AG04449 (cell line): ENCODE results near the gene CLCNKB.
"Not testable (repeated sequence)": the region's sequence is repeated elsewhere in the genome, so short reads cannot be mapped to it uniquely, and the experiment has no call there.

Experiments used
- CTCF ChIA-PET: fragments of 350-600 bp; formaldehyde crosslinking; extraction: SDS; loops from one replicate; lab custom pipeline; 2021; ENCODE audit warnings: antibody characterized with exemption; lab: Yijun Ruan, JAX
- POLR2A ChIA-PET: fragments of 400-600, 350-600 bp; formaldehyde crosslinking; extraction: SDS; loops from one replicate; lab custom pipeline; 2020; ENCODE audit warnings: antibody characterized with exemption, inconsistent platforms; lab: Yijun Ruan, JAX
- DNase-seq: peaks from one replicate; pipeline ENCODE4 v3.0.0-alpha.2; 2010; ENCODE audit warnings: low read depth, low spot score
- H3K4me3 ChIP-seq: 2 replicates; pipeline ENCODE4 v1.5.1; 2011; ENCODE audit warnings: low read depth, mild to moderate bottlenecking, control low read depth, low read length
- TF ChIP-seq, protein P1 (sequence below): IDR thresholded peaks from one replicate; pipeline ENCODE4 v1.5.1; 2011; ENCODE audit warnings: mild to moderate bottlenecking, moderate library complexity, low read length, control low read depth, inconsistent platforms; ENCODE audit not compliant: insufficient read depth; ENCODE audit errors: missing control alignments

Gene CLCNKB

DNA sequence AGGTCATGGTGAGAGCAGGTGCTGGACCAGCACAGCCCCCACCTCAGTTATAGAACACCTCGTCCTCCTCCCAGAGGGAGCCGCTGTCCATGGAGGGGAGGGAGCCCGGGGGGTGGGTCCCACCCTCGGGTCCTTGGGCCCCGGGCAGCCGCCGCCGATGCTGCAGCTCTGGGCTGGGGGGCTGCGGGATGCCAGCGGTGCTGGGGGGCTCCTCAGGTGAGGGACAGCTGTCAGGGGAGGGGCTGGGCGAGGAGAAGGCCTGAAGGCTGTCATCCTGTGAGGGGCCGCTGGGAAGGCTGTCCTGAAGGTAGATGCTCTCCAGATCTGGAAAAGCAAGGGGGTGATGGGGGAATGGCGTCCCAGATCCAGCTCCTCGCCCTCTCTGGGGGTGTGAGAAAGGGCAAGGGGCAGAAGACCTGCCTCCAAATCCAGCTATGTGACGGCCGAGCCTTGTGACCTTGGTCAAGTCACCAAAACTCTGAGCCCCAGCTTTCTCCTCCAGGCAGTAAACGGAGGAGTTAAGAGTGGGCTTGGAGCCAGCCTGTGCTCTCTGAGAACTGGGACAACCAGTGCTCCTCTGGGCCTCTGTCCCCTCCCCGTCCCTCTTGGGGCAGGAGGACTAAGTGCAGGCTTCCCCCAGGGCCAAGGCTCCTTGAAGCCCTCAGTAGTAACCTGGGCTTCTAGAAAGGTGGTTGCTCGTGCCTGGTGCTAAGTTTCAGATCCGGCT is 15.0 kb downstream of the CLCNKB start:
- H3K4me3 ChIP-seq, POLR2A ChIA-PET, DNase-seq: not testable (repeated sequence)
- CTCF ChIA-PET: interaction anchor here (0.7 kb wide), 1 partner anchor 9 kb away, joined by 3 read pairs; no protein-coding TSS in a partner anchor

DNA sequence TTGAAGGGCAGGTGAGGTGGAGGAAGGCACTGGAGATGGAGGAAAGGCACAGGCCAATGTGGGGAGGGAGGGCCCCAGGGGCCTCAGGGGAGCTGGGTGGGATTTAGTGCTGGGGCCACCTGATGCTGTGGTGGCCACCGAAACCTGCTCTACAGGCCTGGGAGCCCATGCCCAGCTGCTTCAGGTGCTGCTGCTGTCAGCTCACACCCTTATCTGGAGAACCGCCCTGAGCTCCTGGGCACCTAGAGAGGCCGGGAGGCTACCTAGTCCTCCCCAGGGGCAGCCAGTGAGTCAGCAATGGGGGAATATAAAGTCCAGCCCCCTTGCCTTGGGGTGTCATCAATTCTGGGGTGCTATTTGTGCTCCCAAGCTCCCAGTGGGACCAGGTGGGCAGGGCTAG is 17.7 kb downstream of the CLCNKB start:
- CTCF ChIA-PET: interaction anchor here (1.3 to 2.3 kb wide), 4 partner anchors 10 to 52 kb away, joined by 3 to 10 read pairs (median 8); partner anchors contain the start of gene FAM131C
- TF ChIP-seq, protein P1, sequence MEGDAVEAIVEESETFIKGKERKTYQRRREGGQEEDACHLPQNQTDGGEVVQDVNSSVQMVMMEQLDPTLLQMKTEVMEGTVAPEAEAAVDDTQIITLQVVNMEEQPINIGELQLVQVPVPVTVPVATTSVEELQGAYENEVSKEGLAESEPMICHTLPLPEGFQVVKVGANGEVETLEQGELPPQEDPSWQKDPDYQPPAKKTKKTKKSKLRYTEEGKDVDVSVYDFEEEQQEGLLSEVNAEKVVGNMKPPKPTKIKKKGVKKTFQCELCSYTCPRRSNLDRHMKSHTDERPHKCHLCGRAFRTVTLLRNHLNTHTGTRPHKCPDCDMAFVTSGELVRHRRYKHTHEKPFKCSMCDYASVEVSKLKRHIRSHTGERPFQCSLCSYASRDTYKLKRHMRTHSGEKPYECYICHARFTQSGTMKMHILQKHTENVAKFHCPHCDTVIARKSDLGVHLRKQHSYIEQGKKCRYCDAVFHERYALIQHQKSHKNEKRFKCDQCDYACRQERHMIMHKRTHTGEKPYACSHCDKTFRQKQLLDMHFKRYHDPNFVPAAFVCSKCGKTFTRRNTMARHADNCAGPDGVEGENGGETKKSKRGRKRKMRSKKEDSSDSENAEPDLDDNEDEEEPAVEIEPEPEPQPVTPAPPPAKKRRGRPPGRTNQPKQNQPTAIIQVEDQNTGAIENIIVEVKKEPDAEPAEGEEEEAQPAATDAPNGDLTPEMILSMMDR: no peak
- POLR2A ChIA-PET: no interaction called here

DNA sequence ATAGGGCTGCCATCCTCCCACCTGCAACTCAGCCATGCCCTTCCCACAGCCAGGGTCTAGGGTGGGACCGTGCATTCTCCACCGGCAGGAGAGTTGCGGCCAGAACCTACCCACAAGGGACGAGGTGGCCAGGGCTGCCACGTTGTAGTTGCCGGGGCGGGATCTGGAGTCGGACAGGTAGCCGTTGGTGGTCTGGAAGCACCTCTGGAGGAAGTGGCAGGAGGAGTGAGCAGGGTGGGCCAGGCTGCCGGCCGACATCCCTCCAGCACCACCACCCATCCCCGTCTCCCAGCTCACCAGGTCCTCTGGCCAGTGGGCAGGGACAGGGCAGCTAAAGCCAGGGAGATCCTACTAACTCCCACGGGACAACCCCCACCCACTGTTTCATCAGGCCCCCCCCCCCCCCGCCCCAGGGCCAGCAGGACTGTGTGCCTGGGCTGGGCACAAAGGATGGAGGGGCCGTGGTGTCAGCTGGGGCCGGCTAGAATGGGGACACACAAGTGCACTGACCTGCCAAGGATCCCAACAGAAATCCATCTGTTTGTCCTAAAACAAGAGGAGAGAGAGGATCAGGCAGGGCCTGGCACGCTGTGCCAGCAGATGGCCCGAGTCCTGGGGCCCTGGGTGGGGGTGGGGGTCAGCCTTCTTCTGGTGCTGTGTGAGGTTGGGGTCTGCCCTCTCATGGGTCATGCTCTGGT is 18.6 kb downstream of the CLCNKB start:
- H3K4me3 ChIP-seq, DNase-seq, POLR2A ChIA-PET: not testable (repeated sequence)
- CTCF ChIA-PET: interaction anchor here (2.3 kb wide), 1 partner anchor 9 kb away, joined by 10 read pairs; no protein-coding TSS in a partner anchor

More for the DNA sequence above, 17.7 kb downstream of the CLCNKB start:
- DNase-seq: no peak
- H3K4me3 ChIP-seq: no peak overlapping the region

DNA sequence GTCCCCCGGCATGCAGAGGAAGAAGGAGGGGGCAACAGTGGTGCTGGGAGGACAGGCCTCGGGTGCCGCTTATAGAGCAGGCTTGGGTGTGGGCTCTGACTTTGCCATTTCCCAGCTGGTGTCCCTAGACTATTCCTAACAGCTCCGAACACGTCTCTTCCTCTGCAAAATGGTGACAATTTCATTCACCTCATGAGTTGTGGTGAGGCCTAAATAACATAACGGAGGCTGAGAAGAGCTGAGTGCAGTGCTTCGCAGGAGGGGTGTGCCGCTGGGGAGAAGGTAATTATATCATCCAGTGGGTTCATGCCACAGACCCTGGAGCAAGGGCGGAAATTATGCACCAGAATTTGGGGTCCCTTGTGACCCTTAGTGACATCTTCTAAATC is 19.1 kb downstream of the CLCNKB start:
- H3K4me3 ChIP-seq, CTCF ChIA-PET, DNase-seq, POLR2A ChIA-PET: not testable (repeated sequence)

DNA sequence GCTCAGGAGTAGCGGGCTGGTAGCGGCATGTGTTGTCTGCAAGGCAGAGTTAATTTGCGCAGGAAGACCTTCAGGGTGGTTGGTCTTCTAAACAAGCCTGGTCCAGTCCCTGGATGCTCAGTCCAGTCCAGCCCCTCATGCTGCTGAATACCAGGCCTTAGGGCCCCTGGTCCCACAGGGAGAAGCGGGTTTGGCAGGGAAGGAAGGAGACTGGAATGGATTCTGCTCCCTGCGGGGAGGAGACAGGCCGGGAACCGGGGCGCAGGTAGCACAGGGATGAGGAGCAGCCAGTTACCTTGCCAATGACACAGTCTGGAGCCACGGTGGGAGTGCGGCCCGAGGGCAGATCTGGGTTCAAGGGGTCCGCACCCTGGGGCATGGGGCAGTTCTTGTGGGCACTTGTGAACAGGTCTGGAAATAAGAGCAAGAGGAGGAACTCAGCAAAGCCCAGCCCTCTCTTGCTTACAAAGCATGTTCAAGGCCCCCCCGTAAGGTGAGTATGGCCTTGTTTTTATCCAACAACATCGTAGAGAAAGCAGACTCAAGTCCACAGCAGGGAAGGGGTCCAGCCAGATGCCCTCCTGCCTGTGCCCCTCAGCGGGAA is 19.7 kb downstream of the CLCNKB start:
- CTCF ChIA-PET: interaction anchor here (10.8 kb wide), 1 partner anchor 15 kb away, joined by 140 read pairs; the partner anchor contains the start of gene FAM131C
- POLR2A ChIA-PET: no interaction called here
- DNase-seq: no peak
- no peak overlapping the region for H3K4me3 ChIP-seq
- TF ChIP-seq, protein P1: no peak

DNA sequence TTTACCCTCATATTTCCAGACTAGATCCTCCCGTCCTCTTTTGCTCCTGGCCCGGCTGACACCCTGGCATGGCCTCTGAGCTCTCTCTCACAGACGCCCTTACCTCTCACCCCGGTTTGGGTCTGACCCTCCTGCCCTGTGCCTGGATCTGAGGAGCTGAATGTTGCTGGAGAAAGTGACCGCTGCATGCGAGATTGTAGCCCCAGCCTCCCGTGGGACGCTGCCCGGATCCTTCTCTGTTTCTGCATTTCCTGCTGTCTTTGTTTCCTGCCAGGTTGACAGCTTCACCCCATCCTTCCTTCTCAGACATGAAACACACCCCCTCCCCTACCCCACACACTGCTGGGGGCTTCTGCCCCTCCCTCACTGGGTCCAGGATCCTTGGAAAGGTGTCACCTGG is 20.3 kb downstream of the CLCNKB start:
- no peak overlapping the region for H3K4me3 ChIP-seq
- DNase-seq: no peak
- ChIA-PET POLR2A (interaction anchor here (0.5 kb wide), 1 partner anchor 267 kb away, joined by 3 read pairs; no protein-coding TSS in a partner anchor), CTCF (interaction anchor here (2.2 to 10.8 kb wide), 2 partner anchors 15 to 54 kb away, joined by 7 to 140 read pairs; partner anchors contain the start of gene FAM131C)
- TF ChIP-seq, protein P1: no peak

DNA sequence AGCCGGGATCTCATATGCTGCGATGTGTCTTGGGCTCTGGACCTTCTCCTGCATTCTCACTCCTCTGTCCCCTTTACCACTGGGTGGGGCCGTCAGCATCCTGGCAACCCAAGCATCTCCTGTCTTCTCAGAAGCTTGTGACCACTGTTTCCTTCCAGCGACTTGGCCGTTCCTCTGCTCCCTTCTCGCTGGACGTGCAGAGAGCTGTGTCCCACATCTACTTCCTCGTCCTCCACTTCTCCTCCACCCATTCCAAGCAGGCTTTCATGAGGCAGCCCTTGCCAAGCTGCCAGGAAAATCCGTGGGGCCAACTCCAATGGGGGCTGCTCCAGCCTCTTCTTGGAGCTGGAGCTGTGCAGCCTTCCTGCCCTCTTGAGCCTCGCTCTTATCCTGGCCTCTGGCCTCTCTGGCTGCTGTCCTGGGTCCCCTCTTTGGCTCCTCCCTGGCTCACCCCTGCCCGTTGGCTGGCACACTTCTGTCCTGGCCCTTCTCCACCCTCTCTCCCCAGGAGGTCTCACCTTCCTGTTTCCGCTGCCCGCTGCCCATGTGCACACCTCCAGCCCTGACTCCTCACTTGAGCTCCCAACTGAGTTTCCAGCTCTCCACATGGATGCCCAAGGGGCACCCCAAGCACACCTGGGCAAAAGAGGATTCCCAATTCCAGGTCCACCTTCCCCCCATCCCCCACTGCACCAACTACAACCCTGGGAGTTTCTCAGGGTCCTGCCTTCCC is 21.1 kb downstream of the CLCNKB start:
- no peak for DNase-seq
- ChIA-PET POLR2A (interaction anchor here (0.5 kb wide), 1 partner anchor 268 kb away, joined by 3 read pairs; no protein-coding TSS in a partner anchor), CTCF (interaction anchor here (1.3 to 10.8 kb wide), 4 partner anchors 14 to 124 kb away, joined by 3 to 140 read pairs (median 7); partner anchors contain the start of gene FAM131C)
- no peak overlapping the region for H3K4me3 ChIP-seq
- TF ChIP-seq, protein P1: no peak
